GM12892 (cell line): Measurements from ENCODE around the gene MSH2.

Experiments
- POLR2A ChIP-seq: IDR thresholded peaks from 2 replicates; pipeline ENCODE4 v1.6.1; 2011; ENCODE audit warnings: low read depth, low read length, control low read depth
- POLR2AphosphoS5 ChIP-seq: IDR thresholded peaks from 2 replicates; pipeline ENCODE4 v1.6.1; 2011; ENCODE audit warnings: low read depth, low read length, control low read depth
- TAF1 ChIP-seq: IDR thresholded peaks from 2 replicates; pipeline ENCODE4 v1.6.1; 2011; ENCODE audit warnings: low read depth, mild to moderate bottlenecking, control low read depth, low read length, borderline replicate concordance

DNA sequence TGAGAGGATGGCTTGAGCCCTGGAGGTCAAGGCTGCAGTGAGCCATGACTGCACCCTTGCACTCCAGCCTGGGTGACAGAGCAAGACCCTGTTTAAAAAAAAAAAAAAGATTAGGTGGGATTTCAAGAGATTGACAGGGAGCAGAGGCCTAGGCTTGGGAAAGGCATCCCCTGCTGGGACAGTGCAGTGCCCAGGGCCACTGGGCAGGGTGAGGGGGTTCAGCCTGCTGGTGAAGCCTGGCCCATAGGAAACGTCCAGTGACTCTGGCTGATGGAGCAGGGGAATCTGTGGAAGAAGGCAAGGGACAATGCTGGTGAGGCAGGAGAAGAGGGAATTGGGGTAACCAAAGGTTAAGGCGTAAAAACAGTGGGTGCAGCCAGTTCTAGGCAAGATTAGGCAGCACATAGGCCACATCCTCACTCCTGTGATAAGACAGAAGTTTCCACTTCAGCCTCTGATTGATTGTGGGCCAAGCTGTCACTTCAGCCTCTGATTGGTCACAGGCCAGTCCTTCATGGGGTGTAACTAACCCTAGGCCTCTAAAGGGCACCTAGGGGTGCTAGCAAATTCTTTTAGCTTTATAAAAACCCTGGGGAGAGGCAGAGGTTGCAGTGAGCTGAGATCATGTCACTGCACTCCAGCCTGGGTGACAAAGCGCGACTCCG is 128.6 kb downstream of the MSH2 start:
- TF ChIP-seq POLR2AphosphoS5 (no peak), POLR2A (no peak), TAF1 (no peak)
